ENCODE measurements around the gene ANKH. TPM values are rescaled to one million over a fixed set of nuclear protein-coding genes. Genes with fewer than 3 reads are reported as not detected.

ANKH gene
- polyA plus RNA-seq, 1 donor (not counting 4 experiments of a cell fraction or from before 2014, with no cell fraction given): 13.8 TPM

DNA sequence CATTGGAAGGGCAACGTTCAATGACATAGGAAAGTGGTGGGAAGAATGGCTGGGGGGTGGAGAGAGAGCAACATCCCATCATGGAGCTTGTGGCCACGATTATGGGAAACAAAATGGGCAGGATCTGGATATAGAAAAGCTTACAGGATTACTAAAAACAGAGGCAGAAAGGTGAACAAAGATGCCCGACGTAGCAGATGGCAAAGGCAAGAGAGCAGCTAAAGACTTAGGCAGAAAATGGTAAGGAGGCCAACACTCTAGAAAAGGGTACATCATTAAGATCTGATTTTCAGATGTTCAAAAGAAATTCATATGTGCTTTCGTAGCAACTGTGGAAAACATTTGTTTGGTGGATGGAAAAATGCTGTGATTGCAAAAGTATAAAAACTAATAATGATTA lies 104.5 kb downstream of the ANKH start:
- dilution Hi-C loops (cut with MboI; ENCODE audit: extremely low pct_ligation_motif_present, low sequenced_read_pairs): no loop called here
- FAIRE-seq: no peak
- TF ChIP-seq, protein P1, sequence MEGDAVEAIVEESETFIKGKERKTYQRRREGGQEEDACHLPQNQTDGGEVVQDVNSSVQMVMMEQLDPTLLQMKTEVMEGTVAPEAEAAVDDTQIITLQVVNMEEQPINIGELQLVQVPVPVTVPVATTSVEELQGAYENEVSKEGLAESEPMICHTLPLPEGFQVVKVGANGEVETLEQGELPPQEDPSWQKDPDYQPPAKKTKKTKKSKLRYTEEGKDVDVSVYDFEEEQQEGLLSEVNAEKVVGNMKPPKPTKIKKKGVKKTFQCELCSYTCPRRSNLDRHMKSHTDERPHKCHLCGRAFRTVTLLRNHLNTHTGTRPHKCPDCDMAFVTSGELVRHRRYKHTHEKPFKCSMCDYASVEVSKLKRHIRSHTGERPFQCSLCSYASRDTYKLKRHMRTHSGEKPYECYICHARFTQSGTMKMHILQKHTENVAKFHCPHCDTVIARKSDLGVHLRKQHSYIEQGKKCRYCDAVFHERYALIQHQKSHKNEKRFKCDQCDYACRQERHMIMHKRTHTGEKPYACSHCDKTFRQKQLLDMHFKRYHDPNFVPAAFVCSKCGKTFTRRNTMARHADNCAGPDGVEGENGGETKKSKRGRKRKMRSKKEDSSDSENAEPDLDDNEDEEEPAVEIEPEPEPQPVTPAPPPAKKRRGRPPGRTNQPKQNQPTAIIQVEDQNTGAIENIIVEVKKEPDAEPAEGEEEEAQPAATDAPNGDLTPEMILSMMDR (optimal IDR thresholded peaks at IDR 0.05 in 1 of 3, IDR thresholded peaks at IDR 0.05 in 1 of 3, conservative IDR thresholded peaks at IDR 0.05 in 1 of 3; ENCODE audit: extremely low read depth in 1 of 3, insufficient read depth in 2 of 3, low read length in 3 of 3): no peak
- no peak for TF ChIP-seq EZH2 (IDR thresholded peaks at IDR 0.05; ENCODE audit: low read length)
- Histone ChIP-seq H3K4me3 (ENCODE audit: control insufficient read depth in 2 of 3, extremely low read depth in 1 of 3, insufficient read depth in 2 of 3, low read depth in 1 of 3, low read length in 3 of 3) (no peak overlapping the region), H3K9me3 (ENCODE audit: control insufficient read depth, low read depth, low read length) (no peaks in the 10 kb centered on the region), H3K9me1 (ENCODE audit: control insufficient read depth, extremely low read depth, insufficient read depth, low read length) (no peaks in the 10 kb centered on the region), H3K36me3 (ENCODE audit: control insufficient read depth in 2 of 2, extremely low read depth in 1 of 2, insufficient read depth in 2 of 2, low read length in 2 of 2) (no peaks in the 10 kb centered on the region), H3K9ac (ENCODE audit: control insufficient read depth, extremely low read depth, insufficient read depth, low read length) (no peak overlapping the region), H3K4me2 (ENCODE audit: control insufficient read depth, extremely low read depth, insufficient read depth, low read depth, low read length) (no peak overlapping the region), H3K27me3 (ENCODE audit: control insufficient read depth, extremely low read depth, insufficient read depth, low read length) (no peaks in the 10 kb centered on the region), H3K79me2 (ENCODE audit: control insufficient read depth, insufficient read depth, low read length) (no peaks in the 10 kb centered on the region), H3K27ac (ENCODE audit: control insufficient read depth, insufficient read depth, low read length) (no peak overlapping the region), H2AFZ (ENCODE audit: control insufficient read depth, low read length) (no peak overlapping the region), H4K20me1 (ENCODE audit: control insufficient read depth, extremely low read depth, insufficient read depth, low read length) (no peaks in the 10 kb centered on the region), H3K4me1 (ENCODE audit: control insufficient read depth, extremely low read depth, insufficient read depth, low read length) (no peaks in the 10 kb centered on the region)
- DNase-seq (ENCODE audit: low read depth, low spot score): no peak

GRCh38 chr5:14766584-14766983 lies 105.0 kb downstream of the ANKH start:
- dilution Hi-C loops (cut with MboI; ENCODE audit: extremely low pct_ligation_motif_present, low sequenced_read_pairs): no loop called here
- no peak overlapping the region for H3K27ac ChIP-seq (ENCODE audit: control insufficient read depth, insufficient read depth, low read length)
- H4K20me1 ChIP-seq (ENCODE audit: control insufficient read depth, extremely low read depth, insufficient read depth, low read length): no peaks in the 10 kb centered on the region
- FAIRE-seq (no peak), DNase-seq (ENCODE audit: low read depth, low spot score) (no peak)
- no peak overlapping the region for H3K9ac ChIP-seq (ENCODE audit: control insufficient read depth, extremely low read depth, insufficient read depth, low read length)
- H2AFZ ChIP-seq (ENCODE audit: control insufficient read depth, low read length): no peak overlapping the region
- no peaks in the 10 kb centered on the region for H3K9me1 ChIP-seq (ENCODE audit: control insufficient read depth, extremely low read depth, insufficient read depth, low read length)
- H3K4me3 ChIP-seq (ENCODE audit: control insufficient read depth in 2 of 3, extremely low read depth in 1 of 3, insufficient read depth in 2 of 3, low read depth in 1 of 3, low read length in 3 of 3): no peak overlapping the region
- H3K79me2 ChIP-seq (ENCODE audit: control insufficient read depth, insufficient read depth, low read length): no peaks in the 10 kb centered on the region
- H3K9me3 ChIP-seq (ENCODE audit: control insufficient read depth, low read depth, low read length): no peaks in the 10 kb centered on the region
- TF ChIP-seq, protein P1 (optimal IDR thresholded peaks at IDR 0.05 in 1 of 3, IDR thresholded peaks at IDR 0.05 in 1 of 3, conservative IDR thresholded peaks at IDR 0.05 in 1 of 3; ENCODE audit: extremely low read depth in 1 of 3, insufficient read depth in 2 of 3, low read length in 3 of 3): no peak
- no peak for TF ChIP-seq EZH2 (IDR thresholded peaks at IDR 0.05; ENCODE audit: low read length)
- H3K27me3 ChIP-seq (ENCODE audit: control insufficient read depth, extremely low read depth, insufficient read depth, low read length): no peaks in the 10 kb centered on the region
- H3K36me3 ChIP-seq (ENCODE audit: control insufficient read depth in 2 of 2, extremely low read depth in 1 of 2, insufficient read depth in 2 of 2, low read length in 2 of 2): no peaks in the 10 kb centered on the region
- H3K4me2 ChIP-seq (ENCODE audit: control insufficient read depth, extremely low read depth, insufficient read depth, low read depth, low read length): no peak overlapping the region
- no peaks in the 10 kb centered on the region for H3K4me1 ChIP-seq (ENCODE audit: control insufficient read depth, extremely low read depth, insufficient read depth, low read length)
